HG03457 (cell line): ENCODE measurements around the gene FBXL20.

ENCODE experiments used
- ATAC-seq: cut with Tn5 transposase; IDR thresholded peaks from one replicate; pipeline ENCODE4 v1.9.1; 2021; ENCODE audit warnings: moderate number of reproducible peaks; ENCODE audit not compliant: unreplicated experiment

FBXL20 gene

DNA sequence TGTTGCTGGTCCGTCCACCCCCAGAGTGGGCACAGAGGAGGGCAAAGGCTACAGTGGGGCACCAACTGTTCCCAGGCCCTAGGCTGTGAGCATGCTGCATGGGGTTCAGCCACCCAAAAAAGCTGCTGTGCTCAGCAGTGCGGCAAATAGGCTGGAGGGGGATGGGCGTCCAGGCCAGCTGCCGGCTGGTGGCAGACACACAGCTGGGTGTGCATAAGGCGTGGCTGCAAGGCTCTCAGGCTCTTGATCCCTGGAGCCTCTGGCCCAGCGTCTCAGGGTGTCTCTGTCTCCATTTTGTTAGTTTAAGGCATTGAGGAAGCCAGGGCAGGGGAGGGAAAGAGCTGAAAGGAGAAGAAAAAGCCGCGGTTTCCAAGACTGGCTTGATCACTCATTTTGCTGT lies 192.5 kb downstream of the FBXL20 start:
- ATAC-seq: no peak

- ATAC-seq: no peak
Observed at GRCh38 chr17:39208136-39208535, 193.3 kb downstream of the FBXL20 start.

- ATAC-seq: no peak
Observed at GRCh38 chr17:39205112-39205526, 196.3 kb downstream of the FBXL20 start.

GRCh38 chr17:39204245-39204644 lies 197.2 kb downstream of the FBXL20 start:
- no peak for ATAC-seq
